Panc1 (cell line): Measurements from ENCODE around the gene TIAL1. TPM values are rescaled to one million over a fixed set of nuclear protein-coding genes. Genes with fewer than 3 reads are reported as not detected.

Source experiments
- ATAC-seq: fragments of 200-7000 bp; cut with Tn5 transposase; 2 replicates; pipeline ENCODE4 v1.9.1; 2020; ENCODE audit warnings: mild to moderate bottlenecking, moderate library complexity
- BruUV-seq: library from RNA; stranded (reverse); fragments of 400-500 nt; replicated peaks from 2 replicates; lab custom pipeline; 2021; lab: Mats Ljungman, UMichigan
- CTCF ChIA-PET: fragments of 300-600 bp; sonication (Branson Sonifier 250); formaldehyde crosslinking; loops from one replicate; lab custom pipeline; 2022; ENCODE audit warnings: antibody characterized with exemption; lab: Charles Lee
- POLR2A ChIA-PET: fragments of 300-600 bp; sonication (Branson Sonifier 250); formaldehyde crosslinking; loops from one replicate; lab custom pipeline; 2022; ENCODE audit warnings: antibody characterized with exemption; lab: Charles Lee
- DNase-seq: peaks from one replicate; pipeline ENCODE4 v3.0.0-alpha.2; 2010; ENCODE audit warnings: low read depth, low spot score
- H3K27ac ChIP-seq: 2 replicates; pipeline ENCODE4 v1.5.1; 2011; ENCODE audit warnings: mild to moderate bottlenecking, low read length, inconsistent platforms
- H3K27me3 ChIP-seq: fragments of 200-500 bp; sonication (Bioruptor generic); 2 replicates; pipeline ENCODE4 v1.6.0; 2014; ENCODE audit warnings: low read length, inconsistent platforms; ENCODE audit not compliant: control insufficient read depth, insufficient read depth
- H3K36me3 ChIP-seq: fragments of 200-500 bp; sonication (Bioruptor generic); 2 replicates; pipeline ENCODE4 v1.5.1; 2014; ENCODE audit warnings: inconsistent platforms, mild to moderate bottlenecking, low read length, moderate library complexity; ENCODE audit not compliant: control insufficient read depth, insufficient read depth
- H3K4me1 ChIP-seq: 2 replicates; pipeline ENCODE4 v1.5.1; 2011; ENCODE audit warnings: inconsistent platforms, mild to moderate bottlenecking, low read length, moderate library complexity; ENCODE audit not compliant: control insufficient read depth, insufficient read depth
- H3K4me3 ChIP-seq, 2 experiments: 2 replicates each; pipeline ENCODE4 v1.5.1; 2011 to 2012; ENCODE audit warnings: low read depth in 2 of 2, low read length in 2 of 2, mild to moderate bottlenecking in 2 of 2, inconsistent platforms in 1 of 2, moderate library complexity in 1 of 2
- H3K9me3 ChIP-seq: fragments of 200-500 bp; sonication (Bioruptor generic); 2 replicates; pipeline ENCODE4 v1.5.1; 2014; ENCODE audit warnings: low read depth, mild to moderate bottlenecking, inconsistent platforms, low read length, moderate library complexity; ENCODE audit not compliant: control insufficient read depth, insufficient read depth
- CTCF ChIP-seq: fragments of 450-650 bp; IDR thresholded peaks from 2 replicates; pipeline ENCODE4 v1.5.1; 2017; ENCODE audit warnings: mild to moderate bottlenecking
- POLR2AphosphoS5 ChIP-seq: IDR thresholded peaks from 2 replicates; pipeline ENCODE4 v1.6.1; 2012; ENCODE audit warnings: mild to moderate bottlenecking, low read depth, low read length, moderate library complexity
- REST ChIP-seq, 2 experiments: IDR thresholded peaks; 2 replicates each; pipeline ENCODE4 v1.6.1; 2011 to 2012; ENCODE audit warnings: low read depth in 2 of 2, control low read depth in 1 of 2, low read length in 1 of 2, mild to moderate bottlenecking in 1 of 2, moderate library complexity in 1 of 2; ENCODE audit not compliant: insufficient read depth in 1 of 2
- SIN3A ChIP-seq: IDR thresholded peaks from 2 replicates; pipeline ENCODE4 v1.6.1; 2012; ENCODE audit warnings: low read depth, mild to moderate bottlenecking, low read length, moderate library complexity, borderline replicate concordance; ENCODE audit not compliant: insufficient read depth
- TCF7L2 ChIP-seq: IDR thresholded peaks from 2 replicates; pipeline ENCODE4 v1.6.1; 2011; ENCODE audit warnings: mild to moderate bottlenecking, low read depth, low read length, inconsistent platforms
- in situ Hi-C: cut with HindIII; loops from 2 replicates; pipeline ENCODE4 v1.10.0; 2016; ENCODE audit warnings: low sequenced_read_pairs, low pct_unique_long_range_greater_than_20kb
- intact Hi-C: fragments of 100-400 bp; cut with micrococcal nuclease; formaldehyde crosslinking; loops from one replicate; pipeline ENCODE4 v1.10.0; 2022; ENCODE audit not compliant: unreplicated experiment
- total RNA-seq: library from RNA; stranded (reverse); gene quantifications from one replicate; pipeline ENCODE4 v1.2.1, GENCODE V29; 2021; ENCODE audit not compliant: unreplicated experiment

The TIAL1 gene
- total RNA-seq, 1 experiment from 2014 or later: 236 TPM

- CTCF ChIA-PET: interaction anchor here (0.6 kb wide), 2 partner anchors 129 to 186 kb away, joined by 3 to 5 read pairs; partner anchors contain the start of gene INPP5F
- Histone ChIP-seq H3K27me3 (no peaks in the 10 kb centered on the region), H3K36me3 (no peaks in the 10 kb centered on the region; the same call in 1 of the 2 replicates), H3K9me3 (no peaks in the 10 kb centered on the region), H3K4me3 (no peak overlapping the region), H3K4me1 (peaks cover 62% of the 10 kb centered on the region), H3K27ac (peak overlapping the region; percentile 67; the same call in 1 of the 2 replicates)
- BruUV-seq: TSS peak; percentile 64
- ATAC-seq (no peak), DNase-seq (no peak)
- no peak for TF ChIP-seq TCF7L2
- TF ChIP-seq REST (IDR thresholded peaks at IDR 0.05; ENCODE audit: insufficient read depth in 1 of 2, low read depth in 2 of 2, low read length in 1 of 2): no peak
- intact Hi-C loops (no loop called here), in situ Hi-C loops (no loop called here)
- POLR2A ChIA-PET: interaction anchor here (0.6 kb wide), 1 partner anchor 46 kb away, joined by 16 read pairs; no protein-coding TSS in a partner anchor
Observed at GRCh38 chr10:119540038-119540437, 56.7 kb downstream of the TIAL1 start.

GRCh38 chr10:119539359-119539825, 57.4 kb downstream of the TIAL1 start:
- intact Hi-C loops: loop anchor here (5.0 kb wide), 1 partner anchor 337 kb away; no protein-coding TSS in a partner anchor
- ChIA-PET CTCF (interaction anchor here (0.6 kb wide), 1 partner anchor 186 kb away, joined by 5 read pairs; the partner anchor contains the start of gene INPP5F), POLR2A (interaction anchor here (0.6 kb wide), 1 partner anchor 187 kb away, joined by 7 read pairs; no protein-coding TSS in a partner anchor)
- TF ChIP-seq CTCF (no peak), REST (IDR thresholded peaks at IDR 0.05; ENCODE audit: insufficient read depth in 1 of 2, low read depth in 2 of 2, low read length in 1 of 2) (no peak), SIN3A (no peak), POLR2AphosphoS5 (no peak), TCF7L2 (no peak)
- H3K4me1 ChIP-seq: peaks cover 62% of the 10 kb centered on the region
- H3K4me3 ChIP-seq: no peak overlapping the region
- ATAC-seq: no peak
- no peaks in the 10 kb centered on the region for H3K9me3 ChIP-seq
- in situ Hi-C loops: no loop called here
- H3K27me3 ChIP-seq: no peaks in the 10 kb centered on the region
- H3K36me3 ChIP-seq: no peaks in the 10 kb centered on the region; the same call in 1 of the 2 replicates
- no peak for DNase-seq
- H3K27ac ChIP-seq: peak overlapping the region; percentile 67
- no TSS peak for BruUV-seq
